A549 (cell line): ENCODE data around the gene HEYL. TPM values are rescaled to one million over a fixed set of nuclear protein-coding genes. Genes with fewer than 3 reads are reported as not detected.

Source experiments
- ATAC-seq, 2 experiments: fragments of 200-7000 bp in 1 of 2; fragments of >200 bp in 1 of 2; cut with Nextera tagmentation in 1 of 2; cut with Tn5 transposase in 1 of 2; 3 replicates each; pipeline versions ENCODE4 v1.8.0 to v1.9.1; 2018 to 2020; ENCODE audit warnings: mild to moderate bottlenecking in 1 of 2, moderate library complexity in 1 of 2
- CTCF ChIA-PET: fragments of 300-600 bp; sonication (Branson Sonifier 250); formaldehyde crosslinking; extraction: SDS; loops from one replicate; lab custom pipeline; 2021; ENCODE audit warnings: antibody characterized with exemption, inconsistent platforms; lab: Yijun Ruan, JAX
- POLR2A ChIA-PET: fragments of 350-600 bp; formaldehyde crosslinking; extraction: SDS; loops from one replicate; lab custom pipeline; 2021; ENCODE audit warnings: antibody characterized with exemption, inconsistent platforms; lab: Yijun Ruan, JAX
- DNase-seq, 2 experiments: peaks; one replicate each; pipeline versions ENCODE4 v3.0.0 to v3.0.0-alpha.2; 2011 to 2016; ENCODE audit warnings: low read depth in 1 of 2, low spot score in 1 of 2
- FAIRE-seq: peaks from 2 replicates; lab custom pipeline; 2011; peaks lifted over from hg19 to GRCh38; lab: Jason Lieb, UNC
- H3K27ac ChIP-seq, 2 experiments: fragments of >200 bp; sonication (Bioruptor Twin); formaldehyde crosslinking; 3 replicates each; pipeline ENCODE4 v1.5.1; 2016 to 2017
- H3K4me1 ChIP-seq: fragments of >200 bp; sonication (Bioruptor Twin); formaldehyde crosslinking; 3 replicates; pipeline ENCODE4 v1.6.1; 2016
- H3K4me2 ChIP-seq: fragments of >200 bp; sonication (Bioruptor Twin); formaldehyde crosslinking; 3 replicates; pipeline ENCODE4 v1.6.1; 2016
- H3K4me3 ChIP-seq: fragments of >200 bp; sonication (Bioruptor Twin); formaldehyde crosslinking; 3 replicates; pipeline ENCODE4 v1.5.1; 2016
- H3K9me3 ChIP-seq: fragments of >200 bp; sonication (Bioruptor Twin); formaldehyde crosslinking; 3 replicates; pipeline ENCODE4 v1.6.1; 2016
- ATOH8 ChIP-seq: fragments of 250-450 bp; sonication (Bioruptor Pico); IDR thresholded peaks from 2 replicates; pipeline ENCODE4 v1.5.0; 2020; ENCODE audit warnings: low read depth, mild to moderate bottlenecking, moderate library complexity
- CBX8 ChIP-seq: fragments of 200-600 bp; sonication (generic); IDR thresholded peaks from 2 replicates; pipeline ENCODE4 v1.6.1; 2016
- CHD2 ChIP-seq: fragments of 150-350 bp; IDR thresholded peaks from 2 replicates; pipeline ENCODE4 v1.6.1; 2014; ENCODE audit warnings: low read length; ENCODE audit not compliant: partially characterized antibody
- E2F6 ChIP-seq: IDR thresholded peaks from 2 replicates; pipeline ENCODE4 v1.6.1; 2012; ENCODE audit warnings: low read depth, borderline replicate concordance
- ELK1 ChIP-seq: fragments of 150-350 bp; IDR thresholded peaks from 2 replicates; pipeline ENCODE4 v1.6.1; 2014; ENCODE audit warnings: low read depth, mild to moderate bottlenecking, low read length
- ESRRA ChIP-seq: fragments of 150-350 bp; IDR thresholded peaks from 2 replicates; pipeline ENCODE4 v1.6.1; 2014; ENCODE audit warnings: mild to moderate bottlenecking, low read length, borderline replicate concordance
- HDAC2 ChIP-seq: fragments of 200-600 bp; sonication (generic); IDR thresholded peaks from 2 replicates; pipeline ENCODE4 v1.6.1; 2016
- HOXA7 ChIP-seq: fragments of 250-450 bp; sonication (Bioruptor Pico); IDR thresholded peaks from 2 replicates; pipeline ENCODE4 v1.5.0; 2020; ENCODE audit warnings: mild to moderate bottlenecking, moderate library complexity
- JUNB ChIP-seq: fragments of >200 bp; sonication (Bioruptor Twin); formaldehyde crosslinking; IDR thresholded peaks from 2 replicates; pipeline ENCODE4 v1.6.1; 2016
- KDM1A ChIP-seq: fragments of 200-600 bp; sonication (generic); IDR thresholded peaks from 2 replicates; pipeline ENCODE4 v1.6.1; 2016; ENCODE audit warnings: low read depth, mild to moderate bottlenecking
- KDM5A ChIP-seq: fragments of 200-600 bp; sonication (generic); IDR thresholded peaks from 2 replicates; pipeline ENCODE4 v1.6.1; 2016; ENCODE audit warnings: antibody characterized with exemption, mild to moderate bottlenecking
- NR3C1 ChIP-seq: fragments of >200 bp; sonication (Bioruptor Twin); formaldehyde crosslinking; IDR thresholded peaks from 3 replicates; pipeline ENCODE4 v1.6.1; 2017
- PBX3 ChIP-seq: IDR thresholded peaks from 2 replicates; pipeline ENCODE4 v1.6.1; 2012
- POLR2AphosphoS2 ChIP-seq: conservative IDR thresholded peaks from 2 replicates; pipeline ENCODE4 v1.6.1; 2012; ENCODE audit warnings: low read length, improper control_type of control experiment, inconsistent platforms
- RAD21 ChIP-seq, 2 experiments: fragments of >200 bp in 1 of 2; sonication (Bioruptor Twin) in 1 of 2; formaldehyde crosslinking in 1 of 2; IDR thresholded peaks in 1 of 2; conservative IDR thresholded peaks in 1 of 2; 2 replicates in 1 of 2; 3 replicates in 1 of 2; pipeline ENCODE4 v1.6.1; 2012 to 2018; ENCODE audit warnings: inconsistent platforms in 1 of 2
- RARB ChIP-seq: fragments of 250-450 bp; sonication (Bioruptor Pico); IDR thresholded peaks from 2 replicates; pipeline ENCODE4 v1.8.0; 2021; ENCODE audit warnings: mild to moderate bottlenecking, moderate library complexity
- RNF2 ChIP-seq: fragments of 200-600 bp; sonication (generic); IDR thresholded peaks from 2 replicates; pipeline ENCODE4 v1.6.1; 2016; ENCODE audit warnings: low read depth, mild to moderate bottlenecking, antibody characterized with exemption, moderate library complexity, borderline replicate concordance
- SREBF2 ChIP-seq: fragments of 450-650 bp; IDR thresholded peaks from 2 replicates; pipeline ENCODE4 v1.6.1; 2014; ENCODE audit warnings: mild to moderate bottlenecking, moderate library complexity
- TP53 ChIP-seq: fragments of 250-450 bp; sonication (Bioruptor Pico); IDR thresholded peaks from 2 replicates; pipeline ENCODE4 v1.5.0; 2021; ENCODE audit warnings: mild to moderate bottlenecking, moderate library complexity
- ZFP36 ChIP-seq: fragments of 450-650 bp; IDR thresholded peaks from 2 replicates; pipeline ENCODE4 v1.6.1; 2014; ENCODE audit warnings: borderline replicate concordance; ENCODE audit not compliant: partially characterized antibody
- ZSCAN20 ChIP-seq: fragments of 250-450 bp; sonication (Bioruptor Pico); IDR thresholded peaks from 2 replicates; pipeline ENCODE4 v1.8.0; 2022; ENCODE audit warnings: mild to moderate bottlenecking, moderate library complexity
- WGBS: methylation state at CpG from one replicate; pipeline ENCODE4 v1.1.6; 2017; ENCODE audit errors: missing lambda C conversion rate; 5-methylcytosine and 5-hydroxymethylcytosine counted together
- polyA plus RNA-seq, 4 experiments: library from polyadenylated mRNA; depleted of rRNA in 3 of 4; stranded (reverse); fragments of >200 nt; fragmentation: RNase III in 1 of 4; extraction: RNeasy Plus Mini Kit Qiagen cat#74134 plus additional on column Dnase treatment in 1 of 4; gene quantifications; 2 replicates in 3 of 4; 3 replicates in 1 of 4; pipeline ENCODE4 v1.2.3, GENCODE V29; 2011 to 2017

Gene HEYL
- polyA plus RNA-seq, 2 of the 4 experiments (the other 2 are of a cell fraction) = 2.2 to 2.3 TPM

GRCh38 chr1:39671793-39672550 lies 32.5 kb upstream of the HEYL start, which contains the start of gene NT5C1A:
TSS of gene NT5C1A (minus strand) at chr1:39672107. CDS start at chr1:39672038, 69 bp downstream.
- peak; percentile 42 to 81; a peak in 4 of 6 replicates for ATAC-seq
- Histone ChIP-seq H3K9me3 (no peaks in the 10 kb centered on the region), H3K4me1 (peaks cover 7% of the 10 kb centered on the region; the same call in 1 of the 3 replicates), H3K4me3 (peak within 1 kb of the TSS; percentile 42), H3K27ac (peak within 1 kb of the TSS; percentile 2 to 78; a peak in 4 of 6 replicates), H3K4me2 (peak within 1 kb of the TSS; percentile 82)
- peak in 1 of 2 experiments; percentile 10 for DNase-seq
- CTCF ChIA-PET = interaction anchor here (0.6 to 12.6 kb wide), 12 partner anchors 10 to 335 kb away, joined by 3 to 143 read pairs (median 5); partner anchors contain the start of genes HEYL and HPCAL4
- 29% methylated on average over 17 of the region's 55 CpGs for WGBS
- POLR2A ChIA-PET = no interaction called here
- no peak for FAIRE-seq
- TF ChIP-seq ZSCAN20 (CRISPR knock-in tag) = no peak

- ATAC-seq = peak in 1 of 2 experiments; percentile 11; a peak in 2 of 6 replicates
- no CpG with 5 or more reads among the region's 26 CpGs for WGBS
These were observed 32.0 kb upstream of the HEYL start for GRCh38 chr1:39671433-39671792.

GRCh38 chr1:39670689-39671088 lies 31.2 kb upstream of the HEYL start:
- FAIRE-seq = no peak
- ATAC-seq = no peak
- POLR2A ChIA-PET = interaction anchor here (1.1 kb wide), 1 partner anchor 68 kb away, joined by 3 read pairs; the partner anchor contains the start of gene PPIE
- no peak overlapping the region for H3K4me3 ChIP-seq
- WGBS = 83% methylated on average over 1 of the region's 1 CpG
- H3K4me1 ChIP-seq = 0 out of 3 replicates have a peak, but pooled peaks cover 3% of the 10 kb centered on the region
- no peak for TF ChIP-seq POLR2AphosphoS2
- no peak for TF ChIP-seq CBX8
- TF ChIP-seq RNF2 = no peak
- no peak for TF ChIP-seq ESRRA
- no peak overlapping the region for H3K27ac ChIP-seq
- CTCF ChIA-PET = interaction anchor here (1.2 to 12.6 kb wide), 5 partner anchors 13 to 65 kb away, joined by 4 to 143 read pairs (median 8); partner anchors contain the start of gene HEYL
- no peak for DNase-seq
- no peaks in the 10 kb centered on the region for H3K9me3 ChIP-seq
- no peak overlapping the region for H3K4me2 ChIP-seq

More at GRCh38 chr1:39671433-39671792, 32.0 kb upstream of the HEYL start:
- FAIRE-seq = no peak
- ChIA-PET CTCF (interaction anchor here (0.6 to 12.6 kb wide), 8 partner anchors 10 to 334 kb away, joined by 3 to 143 read pairs (median 4); partner anchors contain the start of gene HEYL), POLR2A (no interaction called here)
- Histone ChIP-seq H3K4me2 (peak overlapping the region; percentile 82), H3K9me3 (no peaks in the 10 kb centered on the region), H3K4me1 (peaks cover 3% of the 10 kb centered on the region; the same call in 1 of the 3 replicates), H3K27ac (peak overlapping the region; percentile 2 to 78; a peak in 4 of 6 replicates), H3K4me3 (peak overlapping the region; percentile 42)
- no peak for DNase-seq
- TF ChIP-seq JUNB = no peak
- TF ChIP-seq, all 56 proteins: peak for 0

- no peak for DNase-seq
- H3K9me3 ChIP-seq = no peaks in the 10 kb centered on the region
- no peak overlapping the region for H3K4me2 ChIP-seq
- no peak for TF ChIP-seq RNF2
- no peak for TF ChIP-seq KDM5A
- no peak for TF ChIP-seq HOXA7 (CRISPR knock-in tag)
- TF ChIP-seq ZFP36 = no peak
- TF ChIP-seq RAD21 (conservative IDR thresholded peaks at IDR 0.05 in 1 of 2, IDR thresholded peaks at IDR 0.05 in 1 of 2) = no peak
- no peak for TF ChIP-seq KDM1A
- TF ChIP-seq HDAC2 = no peak
- no peak for TF ChIP-seq RARB
- no peak for FAIRE-seq
- no peak overlapping the region for H3K4me3 ChIP-seq
- no peak for ATAC-seq
- ChIA-PET POLR2A (no interaction called here), CTCF (interaction anchor here (1.5 to 12.6 kb wide), 3 partner anchors 12 to 63 kb away, joined by 4 to 143 read pairs (median 18); partner anchors contain the start of gene HEYL)
- no peak overlapping the region for H3K27ac ChIP-seq
- WGBS = 75% methylated on average over 3 of the region's 3 CpGs
- H3K4me1 ChIP-seq = 0 out of 3 replicates have a peak, but pooled peaks cover 3% of the 10 kb centered on the region
These were observed 29.5 kb upstream of the HEYL start for GRCh38 chr1:39668894-39669293.

GRCh38 chr1:39668111-39668510 lies 28.7 kb upstream of the HEYL start:
- TF ChIP-seq ATOH8 (CRISPR knock-in tag) = no peak
- no peak for TF ChIP-seq E2F6
- TF ChIP-seq ZFP36 = no peak
- no peak for TF ChIP-seq SREBF2
- TF ChIP-seq TP53 = no peak
- TF ChIP-seq PBX3 = no peak
- no peak for TF ChIP-seq NR3C1
- TF ChIP-seq ELK1 = no peak
- no peak for TF ChIP-seq CHD2
- WGBS = 33% methylated on average over 3 of the region's 3 CpGs
- ATAC-seq (no peak), FAIRE-seq (no peak), DNase-seq (no peak)
- Histone ChIP-seq H3K4me3 (no peak overlapping the region), H3K4me2 (no peak overlapping the region), H3K4me1 (0 out of 3 replicates have a peak, but pooled peaks cover 3% of the 10 kb centered on the region), H3K9me3 (no peaks in the 10 kb centered on the region), H3K27ac (no peak overlapping the region)
- POLR2A ChIA-PET = no interaction called here
- CTCF ChIA-PET = interaction anchor here (1.1 to 12.6 kb wide), 3 partner anchors 11 to 129 kb away, joined by 3 to 143 read pairs (median 3); no protein-coding TSS in a partner anchor
